Measurements from ENCODE around the gene KRT84.

DNA sequence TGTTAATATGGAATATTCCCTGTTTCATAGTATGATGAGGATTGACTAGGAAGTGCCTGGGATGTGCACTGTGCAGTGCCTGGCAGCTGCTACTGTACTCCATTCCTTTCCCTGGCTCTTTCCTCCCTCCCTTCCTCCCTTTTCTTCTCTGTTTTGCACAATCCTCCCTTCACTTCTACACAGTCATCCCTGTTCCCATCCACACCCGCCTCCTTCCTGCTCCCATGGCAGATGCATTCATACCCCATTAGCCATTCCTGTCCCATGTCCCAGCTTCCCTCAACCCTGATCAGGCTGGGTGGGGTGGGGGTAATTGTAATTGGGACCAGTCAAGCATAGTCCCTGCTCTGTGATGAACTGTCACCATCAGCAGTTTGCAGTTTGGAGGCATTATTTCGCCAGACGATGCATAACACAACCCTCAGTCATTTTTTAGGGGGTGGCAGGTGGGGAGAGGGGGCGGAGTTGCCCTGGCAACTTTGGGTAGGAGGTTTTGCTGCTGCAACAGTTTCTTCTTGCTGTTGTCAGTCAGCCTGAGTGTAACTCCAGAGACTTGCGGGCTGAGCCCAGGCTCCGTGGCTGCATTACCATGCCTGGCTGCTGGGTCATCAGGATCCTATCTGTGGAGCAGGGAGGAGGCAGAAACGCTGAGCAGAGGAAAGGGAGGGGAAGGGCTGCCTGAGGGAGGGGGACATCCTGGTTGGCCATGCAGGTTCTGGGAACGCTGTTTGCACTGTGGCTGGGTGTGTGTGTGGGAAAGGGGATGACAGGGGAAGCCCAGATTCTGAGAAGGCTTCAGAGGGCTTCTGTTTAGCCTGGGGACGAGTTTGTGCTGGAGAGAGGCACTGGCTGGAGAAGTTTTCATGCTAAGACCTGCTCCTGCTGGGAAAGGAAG lies 4.1 kb upstream of the KRT84 start:
- TF ChIP-seq ZNF274 (IDR thresholded peaks at IDR 0.05; ENCODE audit: low read length), result no peak
- no peak for TF ChIP-seq ZNF274 (tag by site-specific recombination; IDR thresholded peaks at IDR 0.05; ENCODE audit: borderline replicate concordance)
- TF ChIP-seq CTCF (tag by site-specific recombination; IDR thresholded peaks at IDR 0.05), result no peak
- no peak for TF ChIP-seq ZNF175 (tag by site-specific recombination; IDR thresholded peaks at IDR 0.05)
- no peak for TF ChIP-seq ZNF292 (tag by site-specific recombination; IDR thresholded peaks at IDR 0.05; ENCODE audit: borderline replicate concordance, low read depth)
- TF ChIP-seq MYNN (tag by site-specific recombination; IDR thresholded peaks at IDR 0.05; ENCODE audit: borderline replicate concordance), result no peak
- TF ChIP-seq REST (tag by site-specific recombination; IDR thresholded peaks at IDR 0.05), result no peak
- no peak for TF ChIP-seq ZBTB17 (tag by site-specific recombination; IDR thresholded peaks at IDR 0.05)
- TF ChIP-seq, protein P1, sequence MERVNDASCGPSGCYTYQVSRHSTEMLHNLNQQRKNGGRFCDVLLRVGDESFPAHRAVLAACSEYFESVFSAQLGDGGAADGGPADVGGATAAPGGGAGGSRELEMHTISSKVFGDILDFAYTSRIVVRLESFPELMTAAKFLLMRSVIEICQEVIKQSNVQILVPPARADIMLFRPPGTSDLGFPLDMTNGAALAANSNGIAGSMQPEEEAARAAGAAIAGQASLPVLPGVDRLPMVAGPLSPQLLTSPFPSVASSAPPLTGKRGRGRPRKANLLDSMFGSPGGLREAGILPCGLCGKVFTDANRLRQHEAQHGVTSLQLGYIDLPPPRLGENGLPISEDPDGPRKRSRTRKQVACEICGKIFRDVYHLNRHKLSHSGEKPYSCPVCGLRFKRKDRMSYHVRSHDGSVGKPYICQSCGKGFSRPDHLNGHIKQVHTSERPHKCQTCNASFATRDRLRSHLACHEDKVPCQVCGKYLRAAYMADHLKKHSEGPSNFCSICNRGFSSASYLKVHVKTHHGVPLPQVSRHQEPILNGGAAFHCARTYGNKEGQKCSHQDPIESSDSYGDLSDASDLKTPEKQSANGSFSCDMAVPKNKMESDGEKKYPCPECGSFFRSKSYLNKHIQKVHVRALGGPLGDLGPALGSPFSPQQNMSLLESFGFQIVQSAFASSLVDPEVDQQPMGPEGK (tag by site-specific recombination; IDR thresholded peaks at IDR 0.05), result no peak
- no peak for TF ChIP-seq ZNF133 (tag by site-specific recombination; IDR thresholded peaks at IDR 0.05)
- no peak for TF ChIP-seq ZNF239 (tag by site-specific recombination; IDR thresholded peaks at IDR 0.05)

All from HEK293 (cell line).